Measurements from ENCODE around the gene AHRR.

GRCh38 chr5:322281-322941 lies 897 bp downstream of the AHRR start:
- TF ChIP-seq TAF1 (IDR thresholded peaks at IDR 0.05; ENCODE audit: borderline replicate concordance, insufficient read depth, low read length) = no peak
- TF ChIP-seq, protein P1, sequence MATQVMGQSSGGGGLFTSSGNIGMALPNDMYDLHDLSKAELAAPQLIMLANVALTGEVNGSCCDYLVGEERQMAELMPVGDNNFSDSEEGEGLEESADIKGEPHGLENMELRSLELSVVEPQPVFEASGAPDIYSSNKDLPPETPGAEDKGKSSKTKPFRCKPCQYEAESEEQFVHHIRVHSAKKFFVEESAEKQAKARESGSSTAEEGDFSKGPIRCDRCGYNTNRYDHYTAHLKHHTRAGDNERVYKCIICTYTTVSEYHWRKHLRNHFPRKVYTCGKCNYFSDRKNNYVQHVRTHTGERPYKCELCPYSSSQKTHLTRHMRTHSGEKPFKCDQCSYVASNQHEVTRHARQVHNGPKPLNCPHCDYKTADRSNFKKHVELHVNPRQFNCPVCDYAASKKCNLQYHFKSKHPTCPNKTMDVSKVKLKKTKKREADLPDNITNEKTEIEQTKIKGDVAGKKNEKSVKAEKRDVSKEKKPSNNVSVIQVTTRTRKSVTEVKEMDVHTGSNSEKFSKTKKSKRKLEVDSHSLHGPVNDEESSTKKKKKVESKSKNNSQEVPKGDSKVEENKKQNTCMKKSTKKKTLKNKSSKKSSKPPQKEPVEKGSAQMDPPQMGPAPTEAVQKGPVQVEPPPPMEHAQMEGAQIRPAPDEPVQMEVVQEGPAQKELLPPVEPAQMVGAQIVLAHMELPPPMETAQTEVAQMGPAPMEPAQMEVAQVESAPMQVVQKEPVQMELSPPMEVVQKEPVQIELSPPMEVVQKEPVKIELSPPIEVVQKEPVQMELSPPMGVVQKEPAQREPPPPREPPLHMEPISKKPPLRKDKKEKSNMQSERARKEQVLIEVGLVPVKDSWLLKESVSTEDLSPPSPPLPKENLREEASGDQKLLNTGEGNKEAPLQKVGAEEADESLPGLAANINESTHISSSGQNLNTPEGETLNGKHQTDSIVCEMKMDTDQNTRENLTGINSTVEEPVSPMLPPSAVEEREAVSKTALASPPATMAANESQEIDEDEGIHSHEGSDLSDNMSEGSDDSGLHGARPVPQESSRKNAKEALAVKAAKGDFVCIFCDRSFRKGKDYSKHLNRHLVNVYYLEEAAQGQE (IDR thresholded peaks at IDR 0.05; ENCODE audit: insufficient read depth in 1 of 2, low read depth in 2 of 2, low read length in 2 of 2) = no peak
- TF ChIP-seq POLR2AphosphoS5 (IDR thresholded peaks at IDR 0.05; ENCODE audit: low read depth, low read length) = no peak
- no peak for TF ChIP-seq SIN3A (IDR thresholded peaks at IDR 0.05; ENCODE audit: borderline replicate concordance, insufficient read depth, low read length)
- no peak for TF ChIP-seq FOXP2 (optimal IDR thresholded peaks at IDR 0.05; ENCODE audit: borderline replicate concordance, extremely low read depth, extremely low read length, insufficient read depth)

Measured in PFSK-1 (cell line).